Activated naive CD4-positive, alpha-beta T cell treated with anti-CD3 and anti-CD28 coated beads for 36 hours (primary cell): Measurements from ENCODE around the gene GATB. TPM values are rescaled to one million over a fixed set of nuclear protein-coding genes. Genes with fewer than 3 reads are reported as not detected.
A peak's percentile ranks its signal among the peaks of the same experiment; 100 is the strongest.
"Not testable (repeated sequence)": the region's sequence is repeated elsewhere in the genome, so short reads cannot be mapped to it uniquely, and the experiment has no call there.

Source experiments
- CTCF ChIA-PET: fragments of 350-600 bp; sonication (Branson Sonifier 250); formaldehyde crosslinking; loops from one replicate; lab custom pipeline; 2021; ENCODE audit warnings: antibody characterized with exemption; lab: Charles Lee
- DNase-seq: peaks from one replicate; pipeline ENCODE4 v3.0.0-alpha.2; 2020
- H3K27ac Mint-ChIP-seq: one replicate; pipeline ENCODE4 v1.8.0; 2021; ENCODE audit warnings: mild to moderate bottlenecking, mixed read lengths
- H3K27me3 Mint-ChIP-seq: one replicate; pipeline ENCODE4 v1.8.0; 2021; ENCODE audit warnings: low read depth, mixed read lengths
- H3K36me3 Mint-ChIP-seq: one replicate; pipeline ENCODE4 v1.8.0; 2021; ENCODE audit warnings: low read depth, mixed read lengths
- H3K4me1 Mint-ChIP-seq: one replicate; pipeline ENCODE4 v1.8.0; 2021; ENCODE audit warnings: low read depth, mixed read lengths
- H3K4me3 Mint-ChIP-seq: one replicate; pipeline ENCODE4 v1.8.0; 2021; ENCODE audit warnings: mild to moderate bottlenecking, moderate library complexity, mixed read lengths
- H3K9me3 Mint-ChIP-seq: one replicate; pipeline ENCODE4 v1.8.0; 2021; ENCODE audit warnings: mixed read lengths
- intact Hi-C: fragments of 100-400 bp; cut with micrococcal nuclease; formaldehyde crosslinking; loops from one replicate; pipeline ENCODE4 v1.15.1; 2023
- total RNA-seq, 2 experiments: library from RNA; stranded (reverse); gene quantifications; one replicate each; pipeline ENCODE4 v1.2.3, GENCODE V29; 2021

Gene GATB
- total RNA-seq, 2 experiments from 2014 or later: 15.2 to 22.1 TPM

GRCh38 chr4:151744614-151745013 is 16.2 kb downstream of the GATB start:
- H3K9me3 Mint-ChIP-seq: no peaks in the 10 kb centered on the region
- H3K27me3 Mint-ChIP-seq: no peaks in the 10 kb centered on the region
- H3K36me3 Mint-ChIP-seq: peaks cover 18% of the 10 kb centered on the region
- H3K27ac Mint-ChIP-seq: no peak overlapping the region
- intact Hi-C loops: no loop called here
- no peak overlapping the region for H3K4me3 Mint-ChIP-seq
- CTCF ChIA-PET: no interaction called here
- no peak for DNase-seq
- no peaks in the 10 kb centered on the region for H3K4me1 Mint-ChIP-seq

GRCh38 chr4:151743894-151744293 is 16.9 kb downstream of the GATB start:
- H3K9me3 Mint-ChIP-seq: no peaks in the 10 kb centered on the region
- intact Hi-C loops: no loop called here
- DNase-seq: no peak
- no peak overlapping the region for H3K4me3 Mint-ChIP-seq
- H3K27me3 Mint-ChIP-seq: no peaks in the 10 kb centered on the region
- H3K36me3 Mint-ChIP-seq: peaks cover 21% of the 10 kb centered on the region
- no peak overlapping the region for H3K27ac Mint-ChIP-seq
- CTCF ChIA-PET: no interaction called here
- no peaks in the 10 kb centered on the region for H3K4me1 Mint-ChIP-seq

DNA sequence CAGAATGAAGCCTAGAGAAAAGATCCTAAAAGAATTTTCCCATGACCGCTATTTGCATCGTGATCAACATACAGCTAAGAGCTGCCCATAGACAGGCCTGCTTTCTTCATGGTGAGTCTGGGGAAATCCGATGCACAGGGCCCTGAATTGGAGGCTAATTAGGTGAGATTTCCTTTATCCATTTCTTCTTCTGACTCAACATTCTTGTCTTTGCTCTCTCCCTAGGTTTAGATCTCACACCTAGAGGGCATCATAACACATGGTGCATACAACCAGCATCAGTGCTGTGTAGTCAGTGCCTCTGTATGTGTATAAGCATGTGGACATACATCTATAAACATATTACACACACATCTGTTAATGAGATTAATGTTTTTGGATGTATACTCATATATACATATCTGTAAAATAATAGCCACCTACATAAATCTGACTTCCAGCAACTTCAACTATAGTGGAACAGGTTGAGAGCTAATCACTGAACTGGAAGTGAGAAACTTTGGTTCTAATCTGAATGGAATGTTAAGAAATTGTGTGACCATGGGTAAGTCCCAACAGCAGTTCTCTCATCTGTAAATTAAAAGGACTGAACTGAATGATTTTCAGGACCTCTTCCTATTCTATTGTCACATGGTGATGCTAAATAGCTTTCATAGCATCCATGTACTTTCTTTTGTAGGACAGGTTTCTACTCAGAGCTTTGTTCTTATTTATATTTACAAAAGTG is 17.5 kb downstream of the GATB start:
- H3K9me3 Mint-ChIP-seq: peaks cover 2% of the 10 kb centered on the region
- intact Hi-C loops: no loop called here
- no peaks in the 10 kb centered on the region for H3K27me3 Mint-ChIP-seq
- H3K27ac Mint-ChIP-seq: no peak overlapping the region
- CTCF ChIA-PET: interaction anchor here (0.6 kb wide), 1 partner anchor 964 kb away, joined by 3 read pairs; no protein-coding TSS in a partner anchor
- H3K4me3 Mint-ChIP-seq: no peak overlapping the region
- no peaks in the 10 kb centered on the region for H3K4me1 Mint-ChIP-seq
- no peak for DNase-seq
- peaks cover 22% of the 10 kb centered on the region for H3K36me3 Mint-ChIP-seq

DNA sequence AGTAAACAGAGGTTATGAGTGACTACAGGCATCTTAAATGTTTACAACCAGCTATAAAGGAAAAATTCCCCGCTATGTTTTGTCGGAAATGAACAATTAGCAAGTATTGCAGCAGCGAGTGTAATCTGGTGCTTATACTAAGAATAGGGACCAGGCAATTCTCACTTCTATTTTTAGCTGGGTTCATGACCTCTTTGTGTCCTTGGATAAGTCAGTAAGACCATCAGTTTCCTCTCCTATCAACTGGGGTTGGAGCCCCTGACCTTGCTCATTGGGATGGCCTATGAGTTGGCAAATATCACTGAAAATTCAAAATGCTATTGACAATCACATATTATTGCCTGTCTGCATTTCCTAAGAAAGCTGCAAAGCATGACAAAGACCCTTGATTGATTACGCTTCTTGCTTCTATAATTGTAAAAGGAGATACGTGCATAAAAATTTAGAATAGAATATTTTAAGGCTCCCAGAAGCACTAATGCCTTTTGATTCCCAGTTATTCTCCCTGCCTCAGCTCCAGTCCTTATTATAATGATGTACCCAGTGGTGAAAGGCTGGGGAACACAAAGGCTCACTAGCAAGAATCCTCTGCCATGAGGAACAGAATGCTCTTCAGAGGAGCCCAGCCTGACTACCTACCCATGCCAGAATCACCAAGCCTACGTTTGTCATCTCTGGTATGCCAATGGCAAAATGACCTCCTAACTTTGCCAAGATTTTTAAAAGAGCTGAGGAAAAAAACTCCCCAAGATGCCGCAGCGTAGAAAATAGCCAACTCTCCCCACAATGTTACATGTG is 21.9 kb downstream of the GATB start:
- DNase-seq: no peak
- Mint-ChIP-seq H3K27ac (no peak overlapping the region), H3K4me3 (no peak overlapping the region), H3K4me1 (no peaks in the 10 kb centered on the region), H3K27me3 (no peaks in the 10 kb centered on the region), H3K36me3 (peaks cover 41% of the 10 kb centered on the region), H3K9me3 (peaks cover 22% of the 10 kb centered on the region)
- intact Hi-C loops: no loop called here
- CTCF ChIA-PET: no interaction called here

DNA sequence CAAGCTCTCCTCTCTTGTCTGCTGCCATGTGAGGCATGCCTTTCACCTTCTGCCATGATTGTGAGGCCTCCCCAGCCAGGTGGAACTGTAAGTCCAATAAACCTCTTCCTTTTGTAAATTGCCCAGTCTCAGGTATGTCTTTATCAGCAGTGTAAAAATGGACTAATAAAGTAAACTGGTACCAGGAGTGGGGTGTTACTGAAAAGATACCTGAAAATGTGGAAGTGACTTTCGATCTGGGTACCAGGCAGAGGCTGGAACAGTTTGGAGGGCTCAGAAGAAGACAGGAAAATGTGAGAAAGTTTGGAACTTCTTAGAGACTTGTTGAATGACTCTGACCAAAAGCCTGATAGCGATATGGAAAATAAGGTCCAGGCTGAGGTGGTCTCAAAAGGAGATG is 24.0 kb downstream of the GATB start:
- intact Hi-C loops, CTCF ChIA-PET, H3K4me1 Mint-ChIP-seq, H3K4me3 Mint-ChIP-seq, H3K27me3 Mint-ChIP-seq, DNase-seq: not testable (repeated sequence)
- Mint-ChIP-seq H3K27ac (peak overlapping the region; percentile 4), H3K9me3 (peaks cover 22% of the 10 kb centered on the region), H3K36me3 (peaks cover 42% of the 10 kb centered on the region)

- no peaks in the 10 kb centered on the region for H3K27me3 Mint-ChIP-seq
- peaks cover 42% of the 10 kb centered on the region for H3K36me3 Mint-ChIP-seq
- CTCF ChIA-PET: no interaction called here
- no peak for DNase-seq
- H3K4me1 Mint-ChIP-seq: peaks cover 2% of the 10 kb centered on the region
- peaks cover 22% of the 10 kb centered on the region for H3K9me3 Mint-ChIP-seq
- intact Hi-C loops: no loop called here
- H3K4me3 Mint-ChIP-seq: no peak overlapping the region
- H3K27ac Mint-ChIP-seq: no peak overlapping the region
Measured at GRCh38 chr4:151736361-151736760, 24.4 kb downstream of the GATB start.

GRCh38 chr4:151731670-151732069 is 29.1 kb downstream of the GATB start:
- intact Hi-C loops, DNase-seq, H3K4me3 Mint-ChIP-seq, H3K27me3 Mint-ChIP-seq, H3K27ac Mint-ChIP-seq, H3K9me3 Mint-ChIP-seq, CTCF ChIA-PET: not testable (repeated sequence)
- H3K36me3 Mint-ChIP-seq: peaks cover 18% of the 10 kb centered on the region
- peaks cover 17% of the 10 kb centered on the region for H3K4me1 Mint-ChIP-seq

DNA sequence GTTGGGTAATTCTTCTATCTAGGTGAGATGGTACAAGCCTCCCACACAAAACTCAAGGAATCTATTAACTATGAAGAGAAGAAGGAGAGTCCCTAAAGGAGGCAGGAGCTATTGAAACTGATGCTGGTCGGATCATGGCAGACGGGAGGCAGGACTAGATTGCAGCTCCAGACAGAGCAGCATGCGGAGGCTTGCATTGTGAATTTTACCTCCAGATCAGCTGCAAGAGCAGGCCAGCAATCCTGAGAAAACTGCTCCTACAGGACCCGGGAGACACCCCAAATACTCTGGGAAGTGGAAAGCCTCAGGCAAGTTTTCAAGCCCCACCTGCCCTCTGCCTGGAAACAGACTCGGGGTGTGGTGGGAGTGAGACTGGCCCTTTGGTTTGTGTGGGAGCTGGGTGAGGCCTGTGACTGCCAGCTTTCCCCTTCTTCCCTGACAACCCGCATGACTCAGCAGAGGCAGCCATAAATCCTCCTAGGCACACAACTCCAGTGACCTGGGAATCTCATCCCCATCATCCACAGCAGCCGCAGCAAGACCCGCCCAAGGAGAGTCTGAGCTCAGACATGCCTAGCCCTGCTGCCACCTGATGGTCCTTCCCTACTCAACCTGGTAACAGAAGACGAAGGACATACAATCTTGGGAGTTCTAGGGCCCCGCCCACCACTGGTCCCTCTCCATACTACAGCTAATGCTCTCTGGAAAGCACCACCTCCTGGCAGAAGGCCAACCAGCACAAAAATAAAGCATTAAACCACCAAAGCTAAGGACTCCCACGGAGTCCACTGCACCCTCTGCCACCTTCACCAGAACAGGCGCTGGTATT is 30.9 kb downstream of the GATB start:
- H3K36me3 Mint-ChIP-seq: peaks cover 6% of the 10 kb centered on the region
- CTCF ChIA-PET: no interaction called here
- H3K27me3 Mint-ChIP-seq: no peaks in the 10 kb centered on the region
- H3K4me3 Mint-ChIP-seq: no peak overlapping the region
- no peaks in the 10 kb centered on the region for H3K9me3 Mint-ChIP-seq
- DNase-seq: no peak
- H3K27ac Mint-ChIP-seq: no peak overlapping the region
- intact Hi-C loops: no loop called here
- H3K4me1 Mint-ChIP-seq: peaks cover 17% of the 10 kb centered on the region

DNA sequence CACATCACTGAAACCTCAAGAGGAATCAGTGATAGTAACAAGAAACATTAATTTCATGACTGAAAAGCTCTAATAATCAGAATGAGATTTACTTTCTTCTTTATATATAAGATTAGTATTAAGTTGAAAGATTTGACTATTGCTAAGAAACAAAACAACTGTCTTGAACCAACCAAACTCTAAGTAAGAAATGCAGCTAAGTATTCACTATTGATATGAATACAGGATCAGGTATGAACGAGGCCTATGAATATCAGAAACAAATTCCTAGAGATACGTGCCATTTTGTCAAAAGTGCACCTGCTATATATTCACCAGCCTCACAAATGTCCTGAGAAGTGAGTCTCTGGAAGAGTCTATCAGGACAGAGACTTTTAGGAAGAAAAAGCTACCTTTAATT is 32.1 kb downstream of the GATB start:
- CTCF ChIA-PET: interaction anchor here (0.6 to 1.1 kb wide), 2 partner anchors 73 to 153 kb away, joined by 3 read pairs; no protein-coding TSS in a partner anchor
- Mint-ChIP-seq H3K27me3 (no peaks in the 10 kb centered on the region), H3K4me3 (no peak overlapping the region), H3K27ac (no peak overlapping the region), H3K4me1 (peaks cover 17% of the 10 kb centered on the region), H3K9me3 (no peaks in the 10 kb centered on the region), H3K36me3 (peaks cover 6% of the 10 kb centered on the region)
- intact Hi-C loops: no loop called here
- DNase-seq: no peak

- CTCF ChIA-PET: interaction anchor here (0.6 to 0.7 kb wide), 3 partner anchors 90 to 200 kb away, joined by 3 read pairs; no protein-coding TSS in a partner anchor
- no peak overlapping the region for H3K4me3 Mint-ChIP-seq
- intact Hi-C loops: no loop called here
- H3K27me3 Mint-ChIP-seq: no peaks in the 10 kb centered on the region
- peaks cover 17% of the 10 kb centered on the region for H3K4me1 Mint-ChIP-seq
- no peak overlapping the region for H3K27ac Mint-ChIP-seq
- H3K36me3 Mint-ChIP-seq: peaks cover 6% of the 10 kb centered on the region
- H3K9me3 Mint-ChIP-seq: no peaks in the 10 kb centered on the region
- no peak for DNase-seq
Measured at GRCh38 chr4:151728006-151728405, 32.8 kb downstream of the GATB start.

DNA sequence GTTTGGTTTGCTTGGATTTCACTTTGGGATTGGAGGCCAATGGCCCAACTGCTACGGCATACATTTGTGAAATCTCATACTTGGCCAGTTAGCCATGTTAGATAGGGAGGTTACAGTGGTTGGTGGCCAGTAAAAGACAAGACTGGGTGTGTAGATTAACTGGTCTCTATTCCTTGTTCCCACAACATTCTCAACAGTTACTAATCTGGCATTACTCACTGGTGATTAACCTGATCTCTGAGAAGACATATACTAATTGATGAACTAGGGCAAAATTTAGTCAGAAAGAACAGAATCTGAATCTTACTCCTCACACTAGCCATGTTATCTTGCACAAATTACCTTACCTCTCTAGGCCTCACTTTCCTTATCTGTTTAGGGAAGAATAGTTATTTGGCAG is 33.4 kb downstream of the GATB start:
- intact Hi-C loops: no loop called here
- no peak for DNase-seq
- CTCF ChIA-PET: interaction anchor here (0.6 kb wide), 1 partner anchor 200 kb away, joined by 3 read pairs; no protein-coding TSS in a partner anchor
- peaks cover 15% of the 10 kb centered on the region for H3K4me1 Mint-ChIP-seq
- H3K9me3 Mint-ChIP-seq: no peaks in the 10 kb centered on the region
- no peak overlapping the region for H3K4me3 Mint-ChIP-seq
- H3K27me3 Mint-ChIP-seq: no peaks in the 10 kb centered on the region
- H3K36me3 Mint-ChIP-seq: peaks cover 7% of the 10 kb centered on the region
- H3K27ac Mint-ChIP-seq: no peak overlapping the region

DNA sequence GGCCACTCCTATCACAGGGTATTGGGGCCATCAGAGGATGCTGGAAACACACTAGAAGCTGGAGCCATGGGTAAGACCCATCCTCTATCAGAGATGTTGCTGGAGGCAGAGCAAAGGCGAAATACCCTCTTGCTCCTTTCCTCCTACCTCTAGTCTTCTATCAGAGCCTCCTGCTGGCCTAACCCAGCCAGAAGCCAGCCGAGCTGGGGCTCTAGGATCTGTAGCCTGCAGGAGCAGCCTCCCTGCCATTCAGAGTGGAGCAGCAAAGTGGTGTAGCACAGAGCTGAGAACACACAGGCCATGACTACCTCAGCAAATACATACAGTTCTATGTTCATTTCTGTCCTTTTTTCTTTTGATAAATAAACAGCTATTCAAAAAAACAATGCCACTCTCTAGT is 35.7 kb downstream of the GATB start:
- H3K27ac Mint-ChIP-seq: no peak overlapping the region
- no peak overlapping the region for H3K4me3 Mint-ChIP-seq
- no peaks in the 10 kb centered on the region for H3K27me3 Mint-ChIP-seq
- H3K4me1 Mint-ChIP-seq: peaks cover 15% of the 10 kb centered on the region
- H3K36me3 Mint-ChIP-seq: peaks cover 7% of the 10 kb centered on the region
- no peak for DNase-seq
- H3K9me3 Mint-ChIP-seq: no peaks in the 10 kb centered on the region
- CTCF ChIA-PET: interaction anchor here (0.6 kb wide), 1 partner anchor 486 kb away, joined by 4 read pairs; no protein-coding TSS in a partner anchor
- intact Hi-C loops: no loop called here
